Measurements from ENCODE around the gene TNK2.

DNA sequence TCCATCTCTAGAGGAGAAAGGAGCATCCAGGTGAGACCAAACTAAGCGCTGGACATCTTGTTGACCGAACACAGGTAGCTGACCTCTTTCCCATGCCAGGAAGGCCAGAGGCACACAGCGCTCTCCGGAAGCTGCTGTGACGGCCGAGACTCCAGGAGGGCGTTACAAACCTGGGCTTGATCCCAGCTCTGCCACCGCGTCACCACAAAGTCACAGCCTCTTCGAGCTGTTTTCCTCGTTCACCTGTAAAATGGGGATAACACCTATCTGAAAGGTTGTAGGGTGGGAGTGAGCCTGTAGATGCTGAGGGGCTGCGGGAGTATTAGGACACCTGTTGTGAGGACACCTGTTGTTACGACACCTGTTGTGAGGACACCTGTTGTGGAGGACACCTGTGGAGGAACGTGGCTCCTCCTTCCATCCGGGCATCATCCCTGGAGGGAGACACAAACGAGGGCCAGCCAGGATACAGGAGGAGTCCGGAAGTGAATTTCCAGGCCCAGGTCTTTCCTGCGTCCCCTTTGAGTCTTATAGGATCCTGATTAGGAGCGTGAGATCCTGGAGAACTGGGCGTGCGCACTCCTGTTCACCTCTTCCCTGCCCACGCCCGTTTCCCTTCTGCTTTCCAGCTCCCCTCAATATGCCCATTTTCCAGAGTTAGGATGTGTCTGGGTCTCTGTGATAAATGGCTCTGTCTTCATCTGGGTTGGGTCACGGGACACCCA, 94.3 kb downstream of the TNK2 start:
- TF ChIP-seq POLR2AphosphoS5 (IDR thresholded peaks at IDR 0.05; ENCODE audit: low read depth, low read length) = no peak
- TF ChIP-seq, protein P1, sequence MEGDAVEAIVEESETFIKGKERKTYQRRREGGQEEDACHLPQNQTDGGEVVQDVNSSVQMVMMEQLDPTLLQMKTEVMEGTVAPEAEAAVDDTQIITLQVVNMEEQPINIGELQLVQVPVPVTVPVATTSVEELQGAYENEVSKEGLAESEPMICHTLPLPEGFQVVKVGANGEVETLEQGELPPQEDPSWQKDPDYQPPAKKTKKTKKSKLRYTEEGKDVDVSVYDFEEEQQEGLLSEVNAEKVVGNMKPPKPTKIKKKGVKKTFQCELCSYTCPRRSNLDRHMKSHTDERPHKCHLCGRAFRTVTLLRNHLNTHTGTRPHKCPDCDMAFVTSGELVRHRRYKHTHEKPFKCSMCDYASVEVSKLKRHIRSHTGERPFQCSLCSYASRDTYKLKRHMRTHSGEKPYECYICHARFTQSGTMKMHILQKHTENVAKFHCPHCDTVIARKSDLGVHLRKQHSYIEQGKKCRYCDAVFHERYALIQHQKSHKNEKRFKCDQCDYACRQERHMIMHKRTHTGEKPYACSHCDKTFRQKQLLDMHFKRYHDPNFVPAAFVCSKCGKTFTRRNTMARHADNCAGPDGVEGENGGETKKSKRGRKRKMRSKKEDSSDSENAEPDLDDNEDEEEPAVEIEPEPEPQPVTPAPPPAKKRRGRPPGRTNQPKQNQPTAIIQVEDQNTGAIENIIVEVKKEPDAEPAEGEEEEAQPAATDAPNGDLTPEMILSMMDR (IDR thresholded peaks at IDR 0.05) = no peak
- TF ChIP-seq, protein P2, sequence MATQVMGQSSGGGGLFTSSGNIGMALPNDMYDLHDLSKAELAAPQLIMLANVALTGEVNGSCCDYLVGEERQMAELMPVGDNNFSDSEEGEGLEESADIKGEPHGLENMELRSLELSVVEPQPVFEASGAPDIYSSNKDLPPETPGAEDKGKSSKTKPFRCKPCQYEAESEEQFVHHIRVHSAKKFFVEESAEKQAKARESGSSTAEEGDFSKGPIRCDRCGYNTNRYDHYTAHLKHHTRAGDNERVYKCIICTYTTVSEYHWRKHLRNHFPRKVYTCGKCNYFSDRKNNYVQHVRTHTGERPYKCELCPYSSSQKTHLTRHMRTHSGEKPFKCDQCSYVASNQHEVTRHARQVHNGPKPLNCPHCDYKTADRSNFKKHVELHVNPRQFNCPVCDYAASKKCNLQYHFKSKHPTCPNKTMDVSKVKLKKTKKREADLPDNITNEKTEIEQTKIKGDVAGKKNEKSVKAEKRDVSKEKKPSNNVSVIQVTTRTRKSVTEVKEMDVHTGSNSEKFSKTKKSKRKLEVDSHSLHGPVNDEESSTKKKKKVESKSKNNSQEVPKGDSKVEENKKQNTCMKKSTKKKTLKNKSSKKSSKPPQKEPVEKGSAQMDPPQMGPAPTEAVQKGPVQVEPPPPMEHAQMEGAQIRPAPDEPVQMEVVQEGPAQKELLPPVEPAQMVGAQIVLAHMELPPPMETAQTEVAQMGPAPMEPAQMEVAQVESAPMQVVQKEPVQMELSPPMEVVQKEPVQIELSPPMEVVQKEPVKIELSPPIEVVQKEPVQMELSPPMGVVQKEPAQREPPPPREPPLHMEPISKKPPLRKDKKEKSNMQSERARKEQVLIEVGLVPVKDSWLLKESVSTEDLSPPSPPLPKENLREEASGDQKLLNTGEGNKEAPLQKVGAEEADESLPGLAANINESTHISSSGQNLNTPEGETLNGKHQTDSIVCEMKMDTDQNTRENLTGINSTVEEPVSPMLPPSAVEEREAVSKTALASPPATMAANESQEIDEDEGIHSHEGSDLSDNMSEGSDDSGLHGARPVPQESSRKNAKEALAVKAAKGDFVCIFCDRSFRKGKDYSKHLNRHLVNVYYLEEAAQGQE (IDR thresholded peaks at IDR 0.05; ENCODE audit: insufficient read depth in 1 of 2, low read depth in 2 of 2, low read length in 1 of 2) = no peak

Data from Panc1 (cell line).